Measurements from ENCODE around the gene SLC12A7. TPM values are rescaled to one million over a fixed set of nuclear protein-coding genes. Genes with fewer than 3 reads are reported as not detected.

The SLC12A7 gene
- total RNA-seq, 1 experiment from 2014 or later: 30.8 TPM

- Histone ChIP-seq H2AK5ac (ENCODE audit: insufficient read length, low read length) (no peak overlapping the region), H2BK12ac (ENCODE audit: insufficient read length, low read depth, low read length) (no peak overlapping the region), H3K79me2 (ENCODE audit: insufficient read depth, low read length) (no peaks in the 10 kb centered on the region), H3K23me2 (ENCODE audit: insufficient read length, low read depth, low read length, poor library complexity, severe bottlenecking) (no peaks in the 10 kb centered on the region), H2BK120ac (ENCODE audit: low read depth, low read length, poor library complexity, severe bottlenecking) (no peak overlapping the region), H4K20me1 (ENCODE audit: control insufficient read depth, insufficient read depth, insufficient read length) (no peaks in the 10 kb centered on the region), H3K4ac (ENCODE audit: low read depth, low read length) (no peak overlapping the region), H3K4me1 (ENCODE audit: insufficient read depth, low read length) (no peaks in the 10 kb centered on the region), H4K8ac (replicated peaks; ENCODE audit: insufficient read length, low read depth, low read length) (no peak overlapping the region), H3K14ac (ENCODE audit: insufficient read depth, low read length) (no peak overlapping the region; the same call in 1 of the 2 replicates), H3K56ac (ENCODE audit: insufficient read length, low read depth, low read length) (no peak overlapping the region), H2BK20ac (ENCODE audit: low read depth, low read length, poor library complexity, severe bottlenecking) (no peak overlapping the region), H2BK15ac (ENCODE audit: low read depth, low read length) (no peak overlapping the region), H3K9me3 (ENCODE audit: control insufficient read depth, low read depth, low read length) (no peaks in the 10 kb centered on the region), H3T11ph (ENCODE audit: low read length) (no peak overlapping the region), H4K5ac (ENCODE audit: insufficient read length, low read depth, low read length) (no peak overlapping the region), H2BK5ac (ENCODE audit: insufficient read length, low read length) (no peak overlapping the region), H3K18ac (ENCODE audit: insufficient read length, low read depth, low read length) (no peak overlapping the region), H3K4me2 (ENCODE audit: insufficient read depth, insufficient read length, low read length) (no peak overlapping the region), H3K23ac (ENCODE audit: insufficient read length, low read depth, low read length) (no peak overlapping the region), H3K79me1 (ENCODE audit: insufficient read depth, low read depth, low read length, poor library complexity, severe bottlenecking) (no peaks in the 10 kb centered on the region), H3K27me3 (ENCODE audit: insufficient read depth, low read length) (no peaks in the 10 kb centered on the region), H2AFZ (ENCODE audit: low read length) (no peak overlapping the region), H3K9ac (ENCODE audit: extremely low read depth, insufficient read length, low read length) (no peak overlapping the region), H4K91ac (ENCODE audit: insufficient read length, low read depth, low read length) (no peak overlapping the region), H3K27ac (ENCODE audit: insufficient read length, low read depth, low read length) (no peak overlapping the region)
- H3K9me3 Mint-ChIP-seq: no peaks in the 10 kb centered on the region
- no CpG with 5 or more reads among the region's 30 CpGs for WGBS (ENCODE audit: extremely low coverage, insufficient read length, low lambda C conversion rate)
- no peaks in the 10 kb centered on the region for H3K4me1 Mint-ChIP-seq
- no peak overlapping the region for H3K4me3 Mint-ChIP-seq
- no peak for DNase-seq
- peaks cover 7 to 51% (median 24%) of the 10 kb centered on the region in 3 experiments; a peak in 6 of 7 replicates for H3K36me3 Mint-ChIP-seq (ENCODE audit: insufficient read depth in 1 of 3, low read depth in 3 of 3)
- no peak for TF ChIP-seq CTCF (conservative IDR thresholded peaks at IDR 0.05)
- H3K27me3 Mint-ChIP-seq (ENCODE audit: low read depth): no peaks in the 10 kb centered on the region
- no peak overlapping the region; a peak in 2 of 7 replicates for H3K27ac Mint-ChIP-seq
These were observed 23.1 kb downstream of the SLC12A7 start for GRCh38 chr5:1088726-1089125.

All from H9 (cell line).